T-helper 1 cell treated with Interleukin-12 subunit alpha and Interleukin-12 subunit beta and Interleukin-4 antibody, amounts not matched to agents 30 μg/mL and 1 μg/mL, for 36 hours (primary cell): ENCODE measurements around the gene RIMKLA.

Experiments used
- H3K27ac Mint-ChIP-seq: one replicate; pipeline ENCODE4 v1.8.0; 2021; ENCODE audit warnings: mild to moderate bottlenecking, mixed read lengths
- H3K27me3 Mint-ChIP-seq: one replicate; pipeline ENCODE4 v1.8.0; 2021; ENCODE audit warnings: low read depth, mixed read lengths
- H3K36me3 Mint-ChIP-seq: one replicate; pipeline ENCODE4 v1.8.0; 2021; ENCODE audit warnings: low read depth, mixed read lengths
- H3K4me1 Mint-ChIP-seq: one replicate; pipeline ENCODE4 v1.8.0; 2021; ENCODE audit warnings: low read depth, mixed read lengths
- H3K4me3 Mint-ChIP-seq: one replicate; pipeline ENCODE4 v1.8.0; 2021; ENCODE audit warnings: mild to moderate bottlenecking, moderate library complexity, mixed read lengths
- H3K9me3 Mint-ChIP-seq: one replicate; pipeline ENCODE4 v1.8.0; 2021; ENCODE audit warnings: mixed read lengths

The RIMKLA gene

GRCh38 chr1:42399315-42400100 lies 18.9 kb downstream of the RIMKLA start:
- Mint-ChIP-seq H3K27me3 (no peaks in the 10 kb centered on the region), H3K27ac (no peak overlapping the region), H3K4me1 (no peaks in the 10 kb centered on the region), H3K4me3 (no peak overlapping the region), H3K9me3 (no peaks in the 10 kb centered on the region), H3K36me3 (no peaks in the 10 kb centered on the region)

- H3K9me3 Mint-ChIP-seq: no peaks in the 10 kb centered on the region
- no peak overlapping the region for H3K4me3 Mint-ChIP-seq
- no peaks in the 10 kb centered on the region for H3K4me1 Mint-ChIP-seq
- no peak overlapping the region for H3K27ac Mint-ChIP-seq
- H3K36me3 Mint-ChIP-seq: peaks cover 3% of the 10 kb centered on the region
- H3K27me3 Mint-ChIP-seq: no peaks in the 10 kb centered on the region
These were observed 23.3 kb downstream of the RIMKLA start for GRCh38 chr1:42403880-42404400.

- no peak overlapping the region for H3K27ac Mint-ChIP-seq
- H3K36me3 Mint-ChIP-seq: peaks cover 7% of the 10 kb centered on the region
- H3K4me3 Mint-ChIP-seq: no peak overlapping the region
- H3K4me1 Mint-ChIP-seq: no peaks in the 10 kb centered on the region
- no peaks in the 10 kb centered on the region for H3K9me3 Mint-ChIP-seq
- no peaks in the 10 kb centered on the region for H3K27me3 Mint-ChIP-seq
These were observed 34.2 kb downstream of the RIMKLA start for GRCh38 chr1:42414551-42415496.

GRCh38 chr1:42417166-42417565 lies 36.6 kb downstream of the RIMKLA start:
- H3K4me1 Mint-ChIP-seq: no peaks in the 10 kb centered on the region
- H3K36me3 Mint-ChIP-seq: peaks cover 5% of the 10 kb centered on the region
- H3K27me3 Mint-ChIP-seq: no peaks in the 10 kb centered on the region
- H3K4me3 Mint-ChIP-seq: no peak overlapping the region
- no peaks in the 10 kb centered on the region for H3K9me3 Mint-ChIP-seq
- no peak overlapping the region for H3K27ac Mint-ChIP-seq

GRCh38 chr1:42418516-42418915 lies 37.9 kb downstream of the RIMKLA start:
- no peak overlapping the region for H3K4me3 Mint-ChIP-seq
- no peaks in the 10 kb centered on the region for H3K4me1 Mint-ChIP-seq
- no peaks in the 10 kb centered on the region for H3K27me3 Mint-ChIP-seq
- H3K9me3 Mint-ChIP-seq: no peaks in the 10 kb centered on the region
- no peak overlapping the region for H3K27ac Mint-ChIP-seq
- peaks cover 2% of the 10 kb centered on the region for H3K36me3 Mint-ChIP-seq

- Mint-ChIP-seq H3K27ac (no peak overlapping the region), H3K4me1 (no peaks in the 10 kb centered on the region), H3K36me3 (peaks cover 2% of the 10 kb centered on the region), H3K27me3 (no peaks in the 10 kb centered on the region), H3K9me3 (no peaks in the 10 kb centered on the region), H3K4me3 (no peak overlapping the region)
These were observed 38.7 kb downstream of the RIMKLA start for GRCh38 chr1:42419126-42419821.

- Mint-ChIP-seq H3K27ac (no peak overlapping the region), H3K4me3 (no peak overlapping the region), H3K36me3 (no peaks in the 10 kb centered on the region), H3K4me1 (no peaks in the 10 kb centered on the region), H3K9me3 (no peaks in the 10 kb centered on the region), H3K27me3 (no peaks in the 10 kb centered on the region)
These were observed 39.5 kb downstream of the RIMKLA start for GRCh38 chr1:42420121-42420520.

- Mint-ChIP-seq H3K27ac (no peak overlapping the region), H3K27me3 (no peaks in the 10 kb centered on the region), H3K36me3 (no peaks in the 10 kb centered on the region), H3K9me3 (no peaks in the 10 kb centered on the region), H3K4me1 (no peaks in the 10 kb centered on the region), H3K4me3 (no peak overlapping the region)
These were observed 40.5 kb downstream of the RIMKLA start for GRCh38 chr1:42420911-42421585.

- H3K4me3 Mint-ChIP-seq: no peak overlapping the region
- H3K27me3 Mint-ChIP-seq: no peaks in the 10 kb centered on the region
- no peak overlapping the region for H3K27ac Mint-ChIP-seq
- H3K4me1 Mint-ChIP-seq: no peaks in the 10 kb centered on the region
- no peaks in the 10 kb centered on the region for H3K36me3 Mint-ChIP-seq
- no peaks in the 10 kb centered on the region for H3K9me3 Mint-ChIP-seq
These were observed 42.1 kb downstream of the RIMKLA start for GRCh38 chr1:42422737-42423136.

- Mint-ChIP-seq H3K27me3 (no peaks in the 10 kb centered on the region), H3K27ac (no peak overlapping the region), H3K9me3 (no peaks in the 10 kb centered on the region), H3K4me1 (no peaks in the 10 kb centered on the region), H3K36me3 (no peaks in the 10 kb centered on the region), H3K4me3 (no peak overlapping the region)
These were observed 43.1 kb downstream of the RIMKLA start for GRCh38 chr1:42423681-42424080.

GRCh38 chr1:42424201-42424600 lies 43.6 kb downstream of the RIMKLA start:
- Mint-ChIP-seq H3K27me3 (no peaks in the 10 kb centered on the region), H3K9me3 (no peaks in the 10 kb centered on the region), H3K4me1 (no peaks in the 10 kb centered on the region)

GRCh38 chr1:42427240-42427639 lies 46.6 kb downstream of the RIMKLA start:
- peaks cover 2% of the 10 kb centered on the region for H3K4me1 Mint-ChIP-seq
- no peaks in the 10 kb centered on the region for H3K27me3 Mint-ChIP-seq
- no peaks in the 10 kb centered on the region for H3K9me3 Mint-ChIP-seq
- no peaks in the 10 kb centered on the region for H3K36me3 Mint-ChIP-seq
- no peak overlapping the region for H3K4me3 Mint-ChIP-seq
- no peak overlapping the region for H3K27ac Mint-ChIP-seq

More at GRCh38 chr1:42424201-42424600, 43.6 kb downstream of the RIMKLA start:
- Mint-ChIP-seq H3K36me3 (no peaks in the 10 kb centered on the region), H3K27ac (no peak overlapping the region), H3K4me3 (no peak overlapping the region)

GRCh38 chr1:42429603-42430002 lies 49.0 kb downstream of the RIMKLA start:
- H3K27ac Mint-ChIP-seq: no peak overlapping the region
- peaks cover 2% of the 10 kb centered on the region for H3K4me1 Mint-ChIP-seq
- H3K36me3 Mint-ChIP-seq: no peaks in the 10 kb centered on the region
- H3K4me3 Mint-ChIP-seq: no peak overlapping the region
- peaks cover 5% of the 10 kb centered on the region for H3K27me3 Mint-ChIP-seq
- no peaks in the 10 kb centered on the region for H3K9me3 Mint-ChIP-seq
